SH-SY5Y (cell line): ENCODE data around the gene LRRC55.

ENCODE experiments used
- GATA2 ChIP-seq: IDR thresholded peaks from 2 replicates; pipeline ENCODE4 v1.6.1; 2011; ENCODE audit warnings: mild to moderate bottlenecking, low read depth, low read length
- GATA3 ChIP-seq: IDR thresholded peaks from 2 replicates; pipeline ENCODE4 v1.6.1; 2011; ENCODE audit warnings: low read depth, mild to moderate bottlenecking, low read length, moderate library complexity

GRCh38 chr11:57228600-57228999 lies 46.8 kb downstream of the LRRC55 start:
- TF ChIP-seq GATA2 = no peak
- TF ChIP-seq GATA3 = no peak
